ENCODE data around the gene CASZ1.

- TF ChIP-seq CTCF (IDR thresholded peaks at IDR 0.05) (no peak), POLR2A (IDR thresholded peaks at IDR 0.05) (no peak)
Observed at GRCh38 chr1:10777749-10778574, 18.5 kb downstream of the CASZ1 start.

Measured in esophagus squamous epithelium (tissue), 4 donors.